IPS-15b (cell line): Measurements from ENCODE around the gene MBD5.

Experiments
- H3K27me3 ChIP-seq: one replicate; pipeline ENCODE4 v1.6.1; 2013; ENCODE audit warnings: low read length; ENCODE audit not compliant: control insufficient read depth, insufficient read depth
- H3K36me3 ChIP-seq: one replicate; pipeline ENCODE4 v1.6.1; 2013; ENCODE audit warnings: low read length; ENCODE audit not compliant: control insufficient read depth, insufficient read depth
- H3K4me1 ChIP-seq: one replicate; pipeline ENCODE4 v1.6.1; 2013; ENCODE audit warnings: mild to moderate bottlenecking, low read length; ENCODE audit not compliant: control insufficient read depth, insufficient read depth
- H3K4me3 ChIP-seq: one replicate; pipeline ENCODE4 v1.5.1; 2013; ENCODE audit warnings: low read depth, low read length
- H3K9ac ChIP-seq: one replicate; pipeline ENCODE4 v1.6.1; 2013; ENCODE audit warnings: low read depth, mild to moderate bottlenecking, low read length
- H3K9me3 ChIP-seq: one replicate; pipeline ENCODE4 v1.6.1; 2013; ENCODE audit warnings: mild to moderate bottlenecking, low read length; ENCODE audit not compliant: control insufficient read depth, insufficient read depth

Gene MBD5

DNA sequence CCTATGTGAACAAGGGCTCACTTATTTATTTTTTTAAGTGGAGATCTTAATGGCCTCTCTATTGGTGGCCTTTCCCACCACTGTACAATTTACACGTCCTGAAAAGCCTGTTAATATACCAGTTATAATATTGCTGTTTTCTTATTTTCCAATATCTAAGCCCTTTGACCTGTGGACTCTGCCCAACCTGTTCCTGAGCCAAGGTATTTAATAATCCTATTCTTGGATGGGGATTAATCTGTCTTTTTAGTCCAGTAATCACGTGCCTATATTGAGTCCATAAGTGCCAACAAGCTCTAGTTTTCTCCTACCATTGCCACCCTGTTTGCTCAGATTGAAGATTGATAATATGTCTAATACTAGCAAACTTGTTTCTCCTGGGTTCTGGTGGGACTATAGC, 42.7 kb downstream of the MBD5 start:
- no peaks in the 10 kb centered on the region for H3K4me1 ChIP-seq
- no peak overlapping the region for H3K9ac ChIP-seq
- no peaks in the 10 kb centered on the region for H3K9me3 ChIP-seq
- no peak overlapping the region for H3K4me3 ChIP-seq
- H3K36me3 ChIP-seq = no peaks in the 10 kb centered on the region
- no peaks in the 10 kb centered on the region for H3K27me3 ChIP-seq

DNA sequence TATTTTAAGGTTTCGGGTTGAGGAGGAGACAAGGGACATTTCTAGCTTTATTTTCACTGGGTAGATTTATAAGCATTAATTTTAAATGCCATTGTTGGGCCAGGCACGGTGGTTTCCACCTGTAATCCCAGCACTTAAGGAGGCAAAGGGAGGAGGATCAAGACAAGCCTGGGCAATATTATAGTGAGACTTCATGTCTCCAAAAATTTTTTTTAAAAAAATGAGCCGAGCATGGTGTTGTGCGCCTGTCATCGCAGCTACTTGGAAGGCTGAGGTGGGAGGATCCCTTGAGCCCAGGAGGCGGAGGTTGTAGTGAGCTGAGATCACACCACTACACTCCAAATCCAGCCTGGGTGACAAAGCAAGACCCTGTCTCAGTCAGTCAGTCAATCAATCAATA, 45.0 kb downstream of the MBD5 start:
- H3K4me1 ChIP-seq = no peaks in the 10 kb centered on the region
- H3K9me3 ChIP-seq = no peaks in the 10 kb centered on the region
- H3K4me3 ChIP-seq = no peak overlapping the region
- no peaks in the 10 kb centered on the region for H3K36me3 ChIP-seq
- H3K27me3 ChIP-seq = no peaks in the 10 kb centered on the region
- H3K9ac ChIP-seq = no peak overlapping the region

DNA sequence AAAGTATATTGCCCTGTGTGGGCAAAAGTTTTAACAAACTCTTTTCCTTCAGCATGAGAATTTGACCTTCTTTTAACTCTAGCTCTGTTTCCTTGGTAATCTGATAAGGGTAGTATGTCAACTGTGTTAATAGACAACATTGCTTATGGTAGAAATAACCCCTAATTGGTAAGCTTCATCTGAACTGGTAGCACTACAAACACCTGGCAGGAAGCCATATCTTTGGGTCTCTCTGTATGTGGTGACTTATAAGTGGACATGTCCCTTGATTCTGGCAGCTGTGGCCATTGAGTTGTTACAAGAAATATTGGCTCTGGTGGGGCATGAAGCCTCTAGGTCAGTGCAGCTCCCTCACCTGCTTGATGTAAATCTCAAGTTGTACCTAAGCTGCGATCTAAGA, 46.9 kb downstream of the MBD5 start:
- Histone ChIP-seq H3K9me3 (no peaks in the 10 kb centered on the region), H3K9ac (no peak overlapping the region), H3K27me3 (no peaks in the 10 kb centered on the region), H3K4me1 (no peaks in the 10 kb centered on the region), H3K36me3 (no peaks in the 10 kb centered on the region), H3K4me3 (no peak overlapping the region)

DNA sequence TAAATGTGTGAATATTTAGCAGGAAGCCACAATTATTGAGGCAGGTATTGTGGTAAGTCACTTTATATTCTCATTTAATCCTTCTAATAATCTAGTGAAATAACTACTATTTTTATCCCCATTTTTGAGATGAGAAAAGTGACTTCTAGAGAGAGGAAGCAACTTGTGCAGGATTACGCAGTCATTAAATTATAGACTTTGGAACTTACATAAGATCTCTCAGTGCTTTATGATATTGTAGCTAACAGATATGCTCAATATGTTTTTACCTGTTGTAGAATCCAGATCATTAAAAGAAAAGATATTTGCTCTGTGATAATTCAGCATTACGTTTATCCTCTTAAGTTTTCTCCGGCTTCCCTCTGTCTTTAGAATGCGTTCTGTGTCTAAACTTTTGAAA, 50.5 kb downstream of the MBD5 start:
- Histone ChIP-seq H3K36me3 (no peaks in the 10 kb centered on the region), H3K9ac (no peak overlapping the region), H3K9me3 (no peaks in the 10 kb centered on the region), H3K27me3 (no peaks in the 10 kb centered on the region), H3K4me1 (no peaks in the 10 kb centered on the region), H3K4me3 (no peak overlapping the region)

DNA sequence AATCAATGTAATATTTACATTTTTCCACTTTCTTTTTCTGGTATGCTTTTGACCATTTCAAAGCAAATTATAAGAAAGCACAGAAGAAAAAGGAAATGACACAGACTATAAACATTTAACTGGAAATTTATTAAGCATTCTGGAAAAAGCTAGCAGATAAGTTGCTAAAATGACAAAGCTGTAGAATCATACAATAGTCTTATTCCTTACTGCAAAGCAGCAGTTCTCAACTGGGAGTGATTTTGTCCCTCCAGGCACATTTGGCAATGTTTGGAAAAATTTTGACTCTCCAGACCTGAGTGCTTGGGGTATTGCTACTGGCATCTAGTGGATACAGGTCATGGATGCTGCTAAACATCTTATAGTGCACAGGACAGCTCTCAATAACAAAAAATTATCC, 75.1 kb downstream of the MBD5 start:
- Histone ChIP-seq H3K9ac (no peak overlapping the region), H3K4me3 (no peak overlapping the region), H3K4me1 (no peaks in the 10 kb centered on the region), H3K36me3 (no peaks in the 10 kb centered on the region), H3K9me3 (no peaks in the 10 kb centered on the region), H3K27me3 (no peaks in the 10 kb centered on the region)

DNA sequence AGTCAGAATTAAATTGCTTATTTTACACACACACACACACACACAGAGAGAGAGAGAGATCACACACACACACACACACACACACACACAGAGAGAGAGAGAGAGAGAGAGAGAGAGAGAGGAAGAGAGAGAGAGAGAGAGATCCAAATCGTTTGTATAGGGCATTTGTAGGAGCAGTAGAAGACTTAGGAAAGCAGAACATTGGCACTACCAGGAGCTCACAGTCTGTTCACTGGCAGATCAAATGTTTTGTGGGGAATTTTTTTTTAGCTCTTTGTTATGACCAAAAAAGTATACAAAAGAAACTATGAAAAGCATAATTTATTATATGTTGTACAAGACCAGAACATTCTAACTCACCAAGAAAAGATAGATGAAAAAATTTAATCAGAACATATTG, 81.8 kb downstream of the MBD5 start:
- Histone ChIP-seq H3K4me1 (peaks cover 2% of the 10 kb centered on the region), H3K27me3 (no peaks in the 10 kb centered on the region), H3K9ac (no peak overlapping the region), H3K9me3 (no peaks in the 10 kb centered on the region), H3K4me3 (no peak overlapping the region), H3K36me3 (no peaks in the 10 kb centered on the region)

DNA sequence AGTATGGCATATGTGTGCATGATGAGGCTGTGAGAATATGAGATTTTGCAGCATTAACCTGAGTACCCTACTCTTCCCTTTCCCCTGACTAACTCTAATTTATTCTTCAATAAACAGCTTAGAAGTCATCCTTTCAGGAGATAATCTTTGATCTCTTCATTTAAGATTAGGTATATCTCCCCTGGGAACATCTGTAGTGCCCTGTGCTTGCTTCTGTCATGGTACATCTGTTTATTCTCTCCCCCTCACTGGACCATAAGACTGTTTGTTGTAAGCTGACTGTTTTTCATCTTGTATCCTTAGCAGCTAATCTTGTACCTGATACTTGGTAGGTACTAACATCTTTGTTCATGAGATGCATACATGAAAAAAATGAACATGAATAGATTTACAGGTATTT, 83.1 kb downstream of the MBD5 start:
- Histone ChIP-seq H3K27me3 (no peaks in the 10 kb centered on the region), H3K9ac (no peak overlapping the region), H3K4me1 (peaks cover 2% of the 10 kb centered on the region), H3K36me3 (no peaks in the 10 kb centered on the region), H3K4me3 (no peak overlapping the region), H3K9me3 (no peaks in the 10 kb centered on the region)

DNA sequence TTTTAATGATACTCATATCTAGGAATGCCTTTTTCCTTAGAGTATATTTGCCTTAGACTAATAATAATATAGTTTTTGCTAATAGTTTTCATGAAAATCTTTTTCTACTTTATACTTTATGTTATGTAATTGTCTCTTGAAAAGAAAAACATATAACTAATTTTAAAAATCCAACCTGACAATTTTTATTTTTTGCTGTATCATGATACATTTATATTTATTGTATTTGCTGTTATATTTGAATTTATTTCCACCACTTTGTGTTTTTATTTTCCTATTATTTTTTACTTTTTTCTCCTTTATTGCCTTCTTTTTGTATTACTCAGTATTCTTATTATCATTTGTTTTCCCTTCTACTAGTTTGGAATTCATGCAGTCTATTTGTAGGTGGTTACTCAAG, 85.4 kb downstream of the MBD5 start:
- H3K4me3 ChIP-seq = no peak overlapping the region
- H3K9ac ChIP-seq = no peak overlapping the region
- peaks cover 2% of the 10 kb centered on the region for H3K4me1 ChIP-seq
- H3K27me3 ChIP-seq = no peaks in the 10 kb centered on the region
- no peaks in the 10 kb centered on the region for H3K9me3 ChIP-seq
- no peaks in the 10 kb centered on the region for H3K36me3 ChIP-seq

DNA sequence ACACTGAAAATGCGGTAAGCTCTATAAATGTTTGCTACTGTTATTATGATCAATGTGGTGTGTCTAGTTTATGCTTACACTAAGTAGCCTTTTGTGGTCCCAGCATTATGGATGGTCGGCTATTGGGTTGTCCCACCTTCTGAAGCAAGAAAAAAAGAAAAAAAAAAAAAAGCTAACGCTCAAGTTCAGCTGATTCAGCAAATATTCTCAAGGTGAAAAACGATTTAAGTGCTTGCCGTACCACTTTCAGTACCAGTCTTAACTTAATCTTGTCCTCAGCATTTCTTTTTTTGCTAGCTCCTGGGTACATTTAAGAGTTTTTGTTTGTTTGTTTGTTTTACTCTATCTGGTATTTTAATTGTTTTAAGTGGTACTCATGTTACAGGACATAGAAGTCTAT, 87.5 kb downstream of the MBD5 start:
- Histone ChIP-seq H3K27me3 (no peaks in the 10 kb centered on the region), H3K9ac (no peak overlapping the region), H3K4me1 (peaks cover 2% of the 10 kb centered on the region), H3K36me3 (no peaks in the 10 kb centered on the region), H3K4me3 (no peak overlapping the region), H3K9me3 (no peaks in the 10 kb centered on the region)

DNA sequence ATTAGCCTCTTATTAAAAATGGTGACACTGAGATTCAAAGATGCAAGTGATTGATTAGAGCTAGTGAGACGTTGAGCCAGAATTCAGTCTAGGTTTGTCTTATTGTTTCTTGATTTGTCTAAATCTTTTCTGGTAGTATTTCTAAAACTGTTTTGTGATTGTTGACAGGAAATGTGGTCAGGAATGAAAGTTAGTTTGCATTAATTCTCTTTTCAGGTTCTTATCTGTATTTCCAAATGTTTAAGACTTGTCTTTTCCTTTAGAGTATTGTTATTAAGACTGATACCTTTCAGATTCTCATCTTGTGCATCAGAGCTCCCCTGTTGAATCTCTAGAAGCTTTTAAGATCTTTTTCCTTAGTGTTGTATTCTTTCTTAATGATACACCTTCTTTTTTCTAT, 89.3 kb downstream of the MBD5 start:
- H3K4me3 ChIP-seq = no peak overlapping the region
- no peaks in the 10 kb centered on the region for H3K36me3 ChIP-seq
- H3K9me3 ChIP-seq = no peaks in the 10 kb centered on the region
- H3K27me3 ChIP-seq = no peaks in the 10 kb centered on the region
- H3K9ac ChIP-seq = no peak overlapping the region
- no peaks in the 10 kb centered on the region for H3K4me1 ChIP-seq

DNA sequence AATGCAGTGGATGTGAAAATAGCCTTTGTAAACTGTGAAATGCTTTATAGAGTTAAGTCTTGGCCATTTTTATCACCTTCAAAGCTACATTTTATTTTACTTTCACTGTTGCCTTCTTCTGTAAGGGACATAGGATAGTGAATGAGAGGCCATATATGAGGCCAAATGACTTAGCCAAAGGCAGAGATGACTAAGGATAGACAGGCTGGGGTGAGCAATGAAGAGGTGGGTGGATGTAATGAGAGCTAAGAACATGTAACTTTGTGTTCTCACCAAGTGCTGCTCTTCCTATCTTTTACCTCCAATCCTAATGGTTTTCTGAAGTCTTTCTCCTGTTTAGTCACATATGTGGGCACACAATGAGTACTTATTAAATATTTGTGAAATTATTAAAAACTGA, 101.9 kb downstream of the MBD5 start:
- no peaks in the 10 kb centered on the region for H3K36me3 ChIP-seq
- H3K27me3 ChIP-seq = no peaks in the 10 kb centered on the region
- no peak overlapping the region for H3K4me3 ChIP-seq

DNA sequence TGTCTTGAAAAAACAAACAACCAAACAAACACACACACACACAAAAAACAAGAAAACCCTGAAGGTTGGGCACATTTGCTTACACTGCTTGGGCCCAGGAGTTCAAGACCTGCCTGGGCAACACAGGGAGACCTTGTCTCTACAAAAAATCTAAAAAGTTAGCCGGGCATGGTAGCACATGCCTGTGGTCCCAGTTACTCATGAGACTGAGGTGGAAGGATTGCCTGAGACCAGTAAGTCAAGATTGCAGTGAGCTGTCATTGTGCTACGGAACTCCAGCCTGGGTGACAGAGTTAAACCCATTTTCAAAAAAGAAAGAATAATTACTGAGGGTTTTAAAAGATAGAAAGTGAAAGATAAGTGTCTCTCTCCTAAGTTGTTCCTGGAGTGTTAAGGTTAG, 103.4 kb downstream of the MBD5 start:
- Histone ChIP-seq H3K4me1 (no peaks in the 10 kb centered on the region), H3K9me3 (no peaks in the 10 kb centered on the region), H3K9ac (no peak overlapping the region), H3K27me3 (no peaks in the 10 kb centered on the region), H3K36me3 (no peaks in the 10 kb centered on the region), H3K4me3 (no peak overlapping the region)

More for the DNA sequence above, 101.9 kb downstream of the MBD5 start:
- no peaks in the 10 kb centered on the region for H3K9me3 ChIP-seq
- H3K9ac ChIP-seq = no peak overlapping the region
- no peaks in the 10 kb centered on the region for H3K4me1 ChIP-seq

DNA sequence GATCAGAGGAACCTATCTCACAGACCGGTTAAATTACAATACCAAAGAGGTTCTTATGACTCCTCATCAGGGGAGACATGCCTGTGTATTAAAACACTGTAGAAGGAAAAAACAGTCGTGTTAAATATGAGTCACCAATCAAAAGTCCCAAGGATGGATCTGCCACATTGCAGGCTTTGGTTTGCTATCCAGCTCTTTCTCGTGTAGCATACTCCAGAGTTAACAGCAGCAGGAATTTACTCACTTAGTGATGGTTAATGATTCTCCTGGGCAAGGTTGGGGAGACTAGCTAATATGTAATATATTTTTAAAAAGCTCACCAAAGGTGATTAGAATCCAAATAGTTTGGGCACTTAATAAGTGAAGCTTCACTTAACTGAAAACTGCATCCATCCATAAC, 109.7 kb downstream of the MBD5 start:
- Histone ChIP-seq H3K4me1 (peaks cover 2% of the 10 kb centered on the region), H3K36me3 (no peaks in the 10 kb centered on the region), H3K27me3 (no peaks in the 10 kb centered on the region), H3K4me3 (no peak overlapping the region), H3K9me3 (no peaks in the 10 kb centered on the region), H3K9ac (no peak overlapping the region)
